ENCODE measurements around the gene CCDC17.

CCDC17 gene

GRCh38 chr1:45623972-45624371 lies at the start of gene CCDC17:
Gene CCDC17, minus strand, starts transcription at chr1:45624054. Its CDS starts 145 bp downstream, at chr1:45623909.
- FAIRE-seq, result no peak

GRCh38 chr1:45669859-45670655 lies 46.2 kb upstream of the CCDC17 start:
- no peak for FAIRE-seq

- no peak for FAIRE-seq
Observed at GRCh38 chr1:45669379-45669778, 45.5 kb upstream of the CCDC17 start.

- no peak for FAIRE-seq
Observed at GRCh38 chr1:45668526-45668925, 44.7 kb upstream of the CCDC17 start.

- FAIRE-seq, result no peak
Observed at GRCh38 chr1:45667321-45668111, 43.7 kb upstream of the CCDC17 start.

- FAIRE-seq, result no peak
Observed at GRCh38 chr1:45666836-45667235, 43.0 kb upstream of the CCDC17 start.

GRCh38 chr1:45660336-45660735 lies 36.5 kb upstream of the CCDC17 start:
- no peak for FAIRE-seq

- no peak for FAIRE-seq
Observed at GRCh38 chr1:45659222-45659621, 35.4 kb upstream of the CCDC17 start.

GRCh38 chr1:45658171-45658570 lies 34.3 kb upstream of the CCDC17 start:
- FAIRE-seq, result no peak

GRCh38 chr1:45656573-45657226 lies 32.8 kb upstream of the CCDC17 start:
- FAIRE-seq, result no peak

GRCh38 chr1:45654540-45655280 lies 30.9 kb upstream of the CCDC17 start:
- no peak for FAIRE-seq

- no peak for FAIRE-seq
Observed at GRCh38 chr1:45647248-45648021, 23.6 kb upstream of the CCDC17 start.

- FAIRE-seq, result no peak
Observed at GRCh38 chr1:45644661-45645060, 20.8 kb upstream of the CCDC17 start.

- FAIRE-seq, result peak; percentile 41
Observed at GRCh38 chr1:45643978-45644377, 20.1 kb upstream of the CCDC17 start.

- FAIRE-seq, result no peak
Observed at GRCh38 chr1:45643321-45643720, 19.5 kb upstream of the CCDC17 start.

- FAIRE-seq, result no peak
Observed at GRCh38 chr1:45640293-45640692, 16.4 kb upstream of the CCDC17 start.

GRCh38 chr1:45635211-45635610 lies 11.4 kb upstream of the CCDC17 start:
- FAIRE-seq, result no peak

GRCh38 chr1:45630429-45630828 lies 6.6 kb upstream of the CCDC17 start:
- FAIRE-seq, result no peak

- FAIRE-seq, result no peak
Observed at GRCh38 chr1:45629035-45629434, 5.2 kb upstream of the CCDC17 start.

GRCh38 chr1:45622524-45623394 lies 1.1 kb downstream of the CCDC17 start:
- FAIRE-seq, result no peak
